HepG2 (cell line): ENCODE data around the gene LILRB3. TPM values are rescaled to one million over a fixed set of nuclear protein-coding genes. Genes with fewer than 3 reads are reported as not detected.

Experiments used
- AGO2 ChIP-seq: fragments of 200-400 bp; formaldehyde crosslinking; optimal IDR thresholded peaks from 2 replicates; pipeline ENCODE3; 2017; ENCODE audit warnings: mild to moderate bottlenecking, low read depth, low read length, moderate library complexity
- ARHGAP35 ChIP-seq: sonication (generic); formaldehyde crosslinking; IDR thresholded peaks from 2 replicates; pipeline ENCODE4 v1.9.0; 2022; ENCODE audit warnings: mild to moderate bottlenecking, inconsistent platforms, moderate library complexity, missing genetic modification reagents, borderline replicate concordance
- CENPBD1 ChIP-seq: sonication (generic); formaldehyde crosslinking; IDR thresholded peaks from 2 replicates; pipeline ENCODE4 v1.8.0; 2022; ENCODE audit warnings: missing genetic modification reagents, low read depth, mild to moderate bottlenecking, borderline replicate concordance
- EZH2 ChIP-seq: conservative IDR thresholded peaks from 2 replicates; pipeline ENCODE4 v1.6.1; 2012; ENCODE audit warnings: mild to moderate bottlenecking, low read depth, low read length, moderate library complexity
- HDAC6 ChIP-seq: fragments of 200-600 bp; sonication (generic); IDR thresholded peaks from 2 replicates; pipeline ENCODE4 v1.7.0; 2017; ENCODE audit warnings: mild to moderate bottlenecking, antibody characterized with exemption, low read length, low read depth
- ISL2 ChIP-seq: sonication (generic); formaldehyde crosslinking; IDR thresholded peaks from 2 replicates; pipeline ENCODE4 v1.5.0; 2020; ENCODE audit warnings: missing genetic modification reagents
- JUND ChIP-seq: sonication (generic); formaldehyde crosslinking; IDR thresholded peaks from 2 replicates; pipeline ENCODE4 v1.8.0; 2022; ENCODE audit warnings: mild to moderate bottlenecking, missing genetic modification reagents
- KLF6 ChIP-seq: IDR thresholded peaks from 2 replicates; pipeline ENCODE4 v1.8.0; 2016; ENCODE audit warnings: missing biosample characterization, missing genetic modification reagents
- LCORL ChIP-seq, 2 experiments: fragments of 450-650 bp in 1 of 2; sonication (generic) in 1 of 2; formaldehyde crosslinking in 1 of 2; IDR thresholded peaks; 2 replicates each; pipeline versions ENCODE4 v1.5.0 to v1.6.1; 2017 to 2020; ENCODE audit warnings: antibody characterized with exemption in 1 of 2, missing genetic modification reagents in 1 of 2
- NAIF1 ChIP-seq: sonication (generic); formaldehyde crosslinking; IDR thresholded peaks from 2 replicates; pipeline ENCODE4 v1.5.0; 2020; ENCODE audit warnings: mild to moderate bottlenecking, missing genetic modification reagents, borderline replicate concordance
- NCOA5 ChIP-seq: sonication (generic); formaldehyde crosslinking; IDR thresholded peaks from 2 replicates; pipeline ENCODE4 v1.4.0; 2020; ENCODE audit warnings: missing genetic modification reagents
- NFYB ChIP-seq: sonication (generic); formaldehyde crosslinking; IDR thresholded peaks from 2 replicates; pipeline ENCODE4 v1.4.0; 2020; ENCODE audit warnings: missing genetic modification reagents
- NR2F2 ChIP-seq: IDR thresholded peaks from 2 replicates; pipeline ENCODE4 v1.6.1; 2012; ENCODE audit warnings: low read depth, inconsistent platforms, borderline replicate concordance
- PAX8 ChIP-seq: sonication (generic); formaldehyde crosslinking; IDR thresholded peaks from 2 replicates; pipeline ENCODE4 v1.8.0; 2022; ENCODE audit warnings: mild to moderate bottlenecking, missing genetic modification reagents, borderline replicate concordance
- PRMT3 ChIP-seq: sonication (generic); formaldehyde crosslinking; IDR thresholded peaks from 2 replicates; pipeline ENCODE4 v1.8.1; 2022; ENCODE audit warnings: low read depth, mild to moderate bottlenecking, moderate library complexity, missing genetic modification reagents, borderline replicate concordance
- SNAPC2 ChIP-seq: sonication (generic); formaldehyde crosslinking; IDR thresholded peaks from 2 replicates; pipeline ENCODE4 v1.8.1; 2022; ENCODE audit warnings: mild to moderate bottlenecking, missing genetic modification reagents
- TSC22D2 ChIP-seq: sonication (generic); formaldehyde crosslinking; IDR thresholded peaks from 2 replicates; pipeline ENCODE4 v1.5.1; 2020; ENCODE audit warnings: missing genetic modification reagents, mild to moderate bottlenecking, borderline replicate concordance
- ZBTB20 ChIP-seq: sonication (generic); formaldehyde crosslinking; IDR thresholded peaks from 2 replicates; pipeline ENCODE4 v1.8.1; 2023; ENCODE audit warnings: missing genetic modification reagents, low read depth, mild to moderate bottlenecking, borderline replicate concordance
- ZBTB34 ChIP-seq: sonication (generic); formaldehyde crosslinking; IDR thresholded peaks from 2 replicates; pipeline ENCODE4 v1.8.0; 2022; ENCODE audit warnings: mild to moderate bottlenecking, missing genetic modification reagents
- ZBTB8A ChIP-seq: sonication (generic); formaldehyde crosslinking; IDR thresholded peaks from 2 replicates; pipeline ENCODE4 v1.4.0; 2020; ENCODE audit warnings: mild to moderate bottlenecking, low read depth, missing genetic modification reagents, borderline replicate concordance
- ZFP82 ChIP-seq: sonication (generic); formaldehyde crosslinking; IDR thresholded peaks from 2 replicates; pipeline ENCODE4 v1.5.1; 2020; ENCODE audit warnings: mild to moderate bottlenecking, missing genetic modification reagents, borderline replicate concordance
- ZNF33B ChIP-seq: sonication (generic); formaldehyde crosslinking; IDR thresholded peaks from 2 replicates; pipeline ENCODE4 v1.5.1; 2020; ENCODE audit warnings: mild to moderate bottlenecking, missing genetic modification reagents
- ZNF691 ChIP-seq: sonication (generic); formaldehyde crosslinking; IDR thresholded peaks from 2 replicates; pipeline ENCODE4 v1.4.0; 2020; ENCODE audit warnings: missing genetic modification reagents, low read depth, mild to moderate bottlenecking, borderline replicate concordance
- ZNF710 ChIP-seq: sonication (generic); formaldehyde crosslinking; IDR thresholded peaks from 2 replicates; pipeline ENCODE4 v1.5.0; 2020; ENCODE audit warnings: mild to moderate bottlenecking, missing genetic modification reagents, borderline replicate concordance
- ZSCAN21 ChIP-seq: sonication (generic); formaldehyde crosslinking; IDR thresholded peaks from 2 replicates; pipeline ENCODE4 v1.8.0; 2022; ENCODE audit warnings: mild to moderate bottlenecking, missing genetic modification reagents, moderate library complexity, borderline replicate concordance
- polyA plus RNA-seq, 8 experiments: library from polyadenylated mRNA; depleted of rRNA in 3 of 8; stranded (reverse) in 7 of 8; unstranded in 1 of 8; fragments of >200 nt; fragmentation: Illumina TruSeq in 4 of 8; extraction: Trizol in 4 of 8; gene quantifications; 2 replicates each; pipeline versions ENCODE4 v1.2.1 to v1.2.3, GENCODE V29; 2011 to 2016; ENCODE audit warnings: low read depth in 4 of 8, missing spikeins in 1 of 8, mixed read lengths in 1 of 8; ENCODE audit not compliant: insufficient read depth in 1 of 8
- total RNA-seq, 5 experiments: library from RNA; depleted of rRNA; stranded (reverse); fragments of >200 nt; fragmentation: Illumina TruSeq; extraction: Trizol; gene quantifications; 2 replicates each; pipeline ENCODE4 v1.2.3, GENCODE V29; 2016; ENCODE audit warnings: low read depth in 1 of 5

LILRB3 gene
- total and polyA plus RNA-seq, 2 of the 13 experiments (the other 11 are each of a cell fraction or from before 2014, with no cell fraction given) = 0.22 TPM; not detected in 1

GRCh38 chr19:54201172-54201701 is 21.6 kb downstream of the LILRB3 start (continued):
- TF ChIP-seq ZSCAN21 (no peak), ZNF710 (CRISPR knock-in tag) (no peak), JUND (CRISPR knock-in tag) (no peak), PAX8 (CRISPR knock-in tag) (no peak), ARHGAP35 (CRISPR knock-in tag) (no peak), LCORL (IDR thresholded peaks at IDR 0.05) (no peak), LCORL (CRISPR knock-in tag; IDR thresholded peaks at IDR 0.05) (0 out of 2 replicates have a peak, but pooled peaks have one; percentile 12), ZBTB34 (CRISPR knock-in tag) (no peak), SNAPC2 (CRISPR knock-in tag) (no peak), PRMT3 (CRISPR knock-in tag) (no peak), NCOA5 (no peak), ZBTB20 (peak; percentile 70; the same call in 1 of the 2 replicates), CENPBD1 (0 out of 2 replicates have a peak, but pooled peaks have one; percentile 29), AGO2 (peak; percentile 69), NR2F2 (no peak), NAIF1 (CRISPR knock-in tag) (no peak), KLF6 (CRISPR knock-in tag) (no peak), ZNF33B (CRISPR knock-in tag) (no peak), TSC22D2 (CRISPR knock-in tag) (no peak), ZFP82 (CRISPR knock-in tag) (no peak), EZH2 (no peak), ISL2 (CRISPR knock-in tag) (0 out of 2 replicates have a peak, but pooled peaks have one; percentile 6), ZNF691 (0 out of 2 replicates have a peak, but pooled peaks have one; percentile 11), HDAC6 (no peak), ZBTB8A (CRISPR knock-in tag) (no peak), NFYB (CRISPR knock-in tag) (no peak)
